Measurements from ENCODE around the gene NANS.

DNA sequence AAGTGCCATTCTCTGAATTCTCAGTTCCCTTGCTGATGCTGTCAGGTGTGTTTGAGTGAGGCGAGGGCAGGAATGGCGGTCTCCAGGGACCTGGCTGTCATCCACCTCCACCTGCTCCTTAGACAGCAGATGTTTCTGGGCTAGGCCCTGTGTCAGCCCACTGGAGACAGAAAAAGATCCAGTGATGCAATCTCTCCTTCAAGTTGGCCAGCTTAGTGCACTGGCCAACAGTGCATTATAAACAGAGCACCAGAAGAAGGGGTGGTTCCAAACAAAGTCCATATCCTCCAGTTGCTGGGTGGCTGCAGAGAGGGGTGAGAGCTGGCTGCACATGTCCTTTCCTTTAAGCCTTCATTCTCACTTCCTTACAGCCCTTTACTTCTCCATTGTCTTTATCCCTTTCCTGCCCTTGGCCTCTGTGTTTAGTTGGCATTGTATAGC lies 26.5 kb downstream of the NANS start:
- TF ChIP-seq, protein P1, sequence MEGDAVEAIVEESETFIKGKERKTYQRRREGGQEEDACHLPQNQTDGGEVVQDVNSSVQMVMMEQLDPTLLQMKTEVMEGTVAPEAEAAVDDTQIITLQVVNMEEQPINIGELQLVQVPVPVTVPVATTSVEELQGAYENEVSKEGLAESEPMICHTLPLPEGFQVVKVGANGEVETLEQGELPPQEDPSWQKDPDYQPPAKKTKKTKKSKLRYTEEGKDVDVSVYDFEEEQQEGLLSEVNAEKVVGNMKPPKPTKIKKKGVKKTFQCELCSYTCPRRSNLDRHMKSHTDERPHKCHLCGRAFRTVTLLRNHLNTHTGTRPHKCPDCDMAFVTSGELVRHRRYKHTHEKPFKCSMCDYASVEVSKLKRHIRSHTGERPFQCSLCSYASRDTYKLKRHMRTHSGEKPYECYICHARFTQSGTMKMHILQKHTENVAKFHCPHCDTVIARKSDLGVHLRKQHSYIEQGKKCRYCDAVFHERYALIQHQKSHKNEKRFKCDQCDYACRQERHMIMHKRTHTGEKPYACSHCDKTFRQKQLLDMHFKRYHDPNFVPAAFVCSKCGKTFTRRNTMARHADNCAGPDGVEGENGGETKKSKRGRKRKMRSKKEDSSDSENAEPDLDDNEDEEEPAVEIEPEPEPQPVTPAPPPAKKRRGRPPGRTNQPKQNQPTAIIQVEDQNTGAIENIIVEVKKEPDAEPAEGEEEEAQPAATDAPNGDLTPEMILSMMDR (IDR thresholded peaks at IDR 0.05 in 4 of 5, conservative IDR thresholded peaks at IDR 0.05 in 1 of 5): no peak
- no peak for TF ChIP-seq POLR2A (IDR thresholded peaks at IDR 0.05)
